Measurements from ENCODE around the gene MAGEA4. TPM values are rescaled to one million over a fixed set of nuclear protein-coding genes. Genes with fewer than 3 reads are reported as not detected.

Gene MAGEA4
- total and polyA plus RNA-seq, 2 experiments from 2014 or later = not detected

GRCh38 chrX:151966236-151966635 is 53.5 kb downstream of the MAGEA4 start:
- H4K20me1 ChIP-seq (ENCODE audit: insufficient read depth, poor library complexity, severe bottlenecking) = no peaks in the 10 kb centered on the region
- H3K27me3 ChIP-seq = no peaks in the 10 kb centered on the region
- TF ChIP-seq EZH2 (IDR thresholded peaks at IDR 0.05; ENCODE audit: borderline replicate concordance) (no peak), CTCF (IDR thresholded peaks at IDR 0.05; ENCODE audit: poor library complexity) (no peak), EZH2phosphoT487 (IDR thresholded peaks at IDR 0.05; ENCODE audit: low read depth, severe bottlenecking, unreplicated experiment) (no peak)
- H3K9me2 ChIP-seq (replicated peaks; ENCODE audit: insufficient read depth) = no peaks in the 10 kb centered on the region
- no peaks in the 10 kb centered on the region for H3K9me3 ChIP-seq (ENCODE audit: low read depth)
- no peaks in the 10 kb centered on the region for H3K4me1 ChIP-seq (ENCODE audit: insufficient read depth)
- no peak overlapping the region for H3K27ac ChIP-seq
- no peak overlapping the region for H3K4me3 ChIP-seq
- H2AFZ ChIP-seq = no peak overlapping the region
- no peaks in the 10 kb centered on the region for H3K36me3 ChIP-seq (replicated peaks; ENCODE audit: insufficient read depth, low read depth)
- H3K4me2 ChIP-seq = no peak overlapping the region
- H3K79me2 ChIP-seq = no peaks in the 10 kb centered on the region
- no peak for DNase-seq (ENCODE audit: low spot score)
- 84% methylated on average over 6 of the region's 6 CpGs for WGBS (ENCODE audit: low lambda C conversion rate, missing lambda C conversion rate)

- H3K79me2 ChIP-seq = peaks cover 6% of the 10 kb centered on the region
- TF ChIP-seq CTCF (IDR thresholded peaks at IDR 0.05; ENCODE audit: poor library complexity) (no peak), EZH2 (IDR thresholded peaks at IDR 0.05; ENCODE audit: borderline replicate concordance) (no peak), EZH2phosphoT487 (IDR thresholded peaks at IDR 0.05; ENCODE audit: low read depth, severe bottlenecking, unreplicated experiment) (no peak)
- no peak overlapping the region for H3K4me3 ChIP-seq
- no peak overlapping the region for H2AFZ ChIP-seq
- no peaks in the 10 kb centered on the region for H3K36me3 ChIP-seq (replicated peaks; ENCODE audit: insufficient read depth, low read depth)
- H3K4me2 ChIP-seq = no peak overlapping the region
- H3K4me1 ChIP-seq (ENCODE audit: insufficient read depth) = no peaks in the 10 kb centered on the region
- no peak for DNase-seq (ENCODE audit: low spot score)
- no peak overlapping the region for H3K27ac ChIP-seq
- H4K20me1 ChIP-seq (ENCODE audit: insufficient read depth, poor library complexity, severe bottlenecking) = no peaks in the 10 kb centered on the region
- H3K9me3 ChIP-seq (ENCODE audit: low read depth) = no peaks in the 10 kb centered on the region
- WGBS (ENCODE audit: low lambda C conversion rate, missing lambda C conversion rate) = 57% methylated on average over 7 of the region's 7 CpGs
- H3K27me3 ChIP-seq = no peaks in the 10 kb centered on the region
- H3K9me2 ChIP-seq (replicated peaks; ENCODE audit: insufficient read depth) = no peaks in the 10 kb centered on the region
Measured at GRCh38 chrX:151970027-151970426, 57.3 kb downstream of the MAGEA4 start.

GRCh38 chrX:151970661-151971060 is 58.0 kb downstream of the MAGEA4 start:
- Histone ChIP-seq H3K4me3 (no peak overlapping the region), H2AFZ (no peak overlapping the region), H3K79me2 (peaks cover 6% of the 10 kb centered on the region), H3K4me2 (no peak overlapping the region), H3K27me3 (no peaks in the 10 kb centered on the region), H3K27ac (no peak overlapping the region), H3K4me1 (ENCODE audit: insufficient read depth) (no peaks in the 10 kb centered on the region), H3K36me3 (replicated peaks; ENCODE audit: insufficient read depth, low read depth) (no peaks in the 10 kb centered on the region), H4K20me1 (ENCODE audit: insufficient read depth, poor library complexity, severe bottlenecking) (no peaks in the 10 kb centered on the region), H3K9me3 (ENCODE audit: low read depth) (no peaks in the 10 kb centered on the region), H3K9me2 (replicated peaks; ENCODE audit: insufficient read depth) (no peaks in the 10 kb centered on the region)
- TF ChIP-seq CTCF (IDR thresholded peaks at IDR 0.05; ENCODE audit: poor library complexity) = no peak
- TF ChIP-seq EZH2 (IDR thresholded peaks at IDR 0.05; ENCODE audit: borderline replicate concordance) = no peak
- TF ChIP-seq EZH2phosphoT487 (IDR thresholded peaks at IDR 0.05; ENCODE audit: low read depth, severe bottlenecking, unreplicated experiment) = no peak
- WGBS (ENCODE audit: low lambda C conversion rate, missing lambda C conversion rate) = 76% methylated on average over 6 of the region's 6 CpGs
- peak; percentile 28 for DNase-seq (ENCODE audit: low spot score)
